ENCODE data around the gene MTHFD1L.

- TF ChIP-seq, protein P1, sequence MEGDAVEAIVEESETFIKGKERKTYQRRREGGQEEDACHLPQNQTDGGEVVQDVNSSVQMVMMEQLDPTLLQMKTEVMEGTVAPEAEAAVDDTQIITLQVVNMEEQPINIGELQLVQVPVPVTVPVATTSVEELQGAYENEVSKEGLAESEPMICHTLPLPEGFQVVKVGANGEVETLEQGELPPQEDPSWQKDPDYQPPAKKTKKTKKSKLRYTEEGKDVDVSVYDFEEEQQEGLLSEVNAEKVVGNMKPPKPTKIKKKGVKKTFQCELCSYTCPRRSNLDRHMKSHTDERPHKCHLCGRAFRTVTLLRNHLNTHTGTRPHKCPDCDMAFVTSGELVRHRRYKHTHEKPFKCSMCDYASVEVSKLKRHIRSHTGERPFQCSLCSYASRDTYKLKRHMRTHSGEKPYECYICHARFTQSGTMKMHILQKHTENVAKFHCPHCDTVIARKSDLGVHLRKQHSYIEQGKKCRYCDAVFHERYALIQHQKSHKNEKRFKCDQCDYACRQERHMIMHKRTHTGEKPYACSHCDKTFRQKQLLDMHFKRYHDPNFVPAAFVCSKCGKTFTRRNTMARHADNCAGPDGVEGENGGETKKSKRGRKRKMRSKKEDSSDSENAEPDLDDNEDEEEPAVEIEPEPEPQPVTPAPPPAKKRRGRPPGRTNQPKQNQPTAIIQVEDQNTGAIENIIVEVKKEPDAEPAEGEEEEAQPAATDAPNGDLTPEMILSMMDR (conservative IDR thresholded peaks at IDR 0.05; ENCODE audit: low read depth, low read length) = no peak
- no peak for TF ChIP-seq POLR2A (IDR thresholded peaks at IDR 0.05; ENCODE audit: low read depth, low read length)
- TF ChIP-seq MAZ (IDR thresholded peaks at IDR 0.05; ENCODE audit: borderline replicate concordance, low read depth, low read length) = no peak
- TF ChIP-seq CEBPB (IDR thresholded peaks at IDR 0.05; ENCODE audit: low read depth, low read length) = no peak
- no peak for TF ChIP-seq MXI1 (IDR thresholded peaks at IDR 0.05; ENCODE audit: borderline replicate concordance, low read depth, low read length)
- no peak for TF ChIP-seq RCOR1 (IDR thresholded peaks at IDR 0.05; ENCODE audit: insufficient replicate concordance, low read length)
- TF ChIP-seq, protein P2, sequence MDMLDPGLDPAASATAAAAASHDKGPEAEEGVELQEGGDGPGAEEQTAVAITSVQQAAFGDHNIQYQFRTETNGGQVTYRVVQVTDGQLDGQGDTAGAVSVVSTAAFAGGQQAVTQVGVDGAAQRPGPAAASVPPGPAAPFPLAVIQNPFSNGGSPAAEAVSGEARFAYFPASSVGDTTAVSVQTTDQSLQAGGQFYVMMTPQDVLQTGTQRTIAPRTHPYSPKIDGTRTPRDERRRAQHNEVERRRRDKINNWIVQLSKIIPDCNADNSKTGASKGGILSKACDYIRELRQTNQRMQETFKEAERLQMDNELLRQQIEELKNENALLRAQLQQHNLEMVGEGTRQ (IDR thresholded peaks at IDR 0.05; ENCODE audit: low read depth, low read length) = no peak
- TF ChIP-seq, protein P3, sequence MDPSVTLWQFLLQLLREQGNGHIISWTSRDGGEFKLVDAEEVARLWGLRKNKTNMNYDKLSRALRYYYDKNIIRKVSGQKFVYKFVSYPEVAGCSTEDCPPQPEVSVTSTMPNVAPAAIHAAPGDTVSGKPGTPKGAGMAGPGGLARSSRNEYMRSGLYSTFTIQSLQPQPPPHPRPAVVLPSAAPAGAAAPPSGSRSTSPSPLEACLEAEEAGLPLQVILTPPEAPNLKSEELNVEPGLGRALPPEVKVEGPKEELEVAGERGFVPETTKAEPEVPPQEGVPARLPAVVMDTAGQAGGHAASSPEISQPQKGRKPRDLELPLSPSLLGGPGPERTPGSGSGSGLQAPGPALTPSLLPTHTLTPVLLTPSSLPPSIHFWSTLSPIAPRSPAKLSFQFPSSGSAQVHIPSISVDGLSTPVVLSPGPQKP (IDR thresholded peaks at IDR 0.05; ENCODE audit: borderline replicate concordance, low read depth, low read length) = no peak
- no peak for TF ChIP-seq RAD21 (IDR thresholded peaks at IDR 0.05; ENCODE audit: low read length)
- no peak for TF ChIP-seq BHLHE40 (IDR thresholded peaks at IDR 0.05; ENCODE audit: low read depth, low read length)
Measured at GRCh38 chr6:150996968-150997367, 131.5 kb downstream of the MTHFD1L start.
